HG02973 (cell line): ENCODE data around the gene FBXW2.

Experiments used
- ATAC-seq: cut with Tn5 transposase; IDR thresholded peaks from one replicate; pipeline ENCODE4 v1.9.1; 2021; ENCODE audit warnings: moderate library complexity; ENCODE audit not compliant: unreplicated experiment

Gene FBXW2

DNA sequence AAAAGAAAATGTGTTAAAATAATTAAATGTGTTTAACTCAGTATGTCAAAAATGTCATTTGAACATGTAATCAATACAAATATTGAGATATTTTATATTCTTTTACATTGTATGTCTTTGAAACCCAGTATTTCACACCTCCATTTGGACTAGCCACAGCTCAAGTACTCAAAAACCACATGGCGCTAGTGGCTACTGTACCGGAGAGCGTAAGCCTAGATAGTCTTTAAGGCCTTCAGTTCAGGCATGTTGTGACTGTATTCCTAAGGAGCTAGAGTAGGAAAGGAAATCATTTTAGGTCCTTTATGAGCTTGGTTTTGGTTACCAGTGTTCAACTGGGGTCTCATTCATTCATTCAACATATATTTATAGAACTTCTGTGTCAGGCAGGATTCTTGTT lies 12.8 kb downstream of the FBXW2 start:
- ATAC-seq: no peak

GRCh38 chr9:120779227-120779626 lies 14.0 kb downstream of the FBXW2 start:
- no peak for ATAC-seq

DNA sequence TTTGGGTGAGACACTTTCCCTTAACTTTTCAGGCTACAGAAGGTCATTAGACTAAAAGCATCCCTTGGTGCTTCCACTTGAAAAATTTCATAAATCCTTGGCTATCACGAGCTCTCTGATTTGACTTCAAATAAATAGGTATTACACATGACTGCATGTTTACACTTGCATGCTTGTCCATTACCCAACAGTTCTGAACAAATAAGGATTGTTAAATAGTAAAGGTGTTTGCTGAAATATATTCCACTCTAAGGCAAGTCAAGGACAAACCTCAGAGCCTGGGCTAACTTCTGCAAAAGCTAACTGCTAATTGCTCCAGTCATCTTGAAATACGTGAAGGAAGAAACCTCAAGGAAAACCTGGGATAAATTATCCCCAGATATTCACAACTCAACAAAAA lies 14.5 kb downstream of the FBXW2 start:
- ATAC-seq: no peak

- no peak for ATAC-seq
These were observed 16.0 kb downstream of the FBXW2 start for GRCh38 chr9:120777229-120777628.

- no peak for ATAC-seq
These were observed 16.4 kb downstream of the FBXW2 start for GRCh38 chr9:120776788-120777187.

DNA sequence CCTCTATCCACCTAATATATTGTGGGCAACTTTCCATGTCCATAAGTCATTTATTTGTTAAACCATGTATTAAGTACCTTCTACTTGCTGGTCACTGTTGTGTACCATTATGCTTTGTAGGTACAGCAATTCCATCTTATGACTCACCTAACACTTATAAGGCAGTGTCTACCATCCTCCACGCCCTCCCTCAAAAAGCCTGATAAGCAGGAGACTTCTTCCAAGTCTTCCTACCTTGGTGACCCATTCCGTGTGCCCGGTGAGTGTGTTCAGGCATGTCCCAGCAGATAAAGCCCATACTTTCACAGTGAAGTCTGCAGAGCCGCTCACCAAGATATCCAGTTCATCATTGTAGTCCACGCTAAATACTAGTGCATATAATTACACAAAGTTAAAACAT lies 17.4 kb downstream of the FBXW2 start:
- no peak for ATAC-seq

DNA sequence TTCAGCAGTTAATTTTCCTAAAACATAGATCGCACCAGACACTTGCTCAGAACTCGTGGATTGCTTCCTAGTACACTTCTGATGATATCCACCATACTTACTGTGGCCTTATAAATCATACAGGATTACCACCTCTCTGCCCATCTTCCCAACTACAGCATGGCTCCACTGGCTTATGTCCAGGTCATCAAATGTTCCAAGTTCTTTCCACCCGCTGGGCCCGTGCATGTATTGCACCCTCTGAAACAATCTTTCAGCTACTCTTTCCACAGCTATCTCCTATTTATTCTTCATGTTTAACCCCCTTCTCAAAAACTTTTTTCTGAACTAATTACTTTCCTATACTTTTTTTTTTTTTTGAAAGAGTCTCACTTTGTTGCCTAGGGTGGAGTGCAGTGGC lies 18.5 kb downstream of the FBXW2 start:
- no peak for ATAC-seq

- ATAC-seq: no peak
These were observed 20.0 kb downstream of the FBXW2 start for GRCh38 chr9:120773256-120773655.

- ATAC-seq: no peak
These were observed 22.3 kb downstream of the FBXW2 start for GRCh38 chr9:120770931-120771330.

DNA sequence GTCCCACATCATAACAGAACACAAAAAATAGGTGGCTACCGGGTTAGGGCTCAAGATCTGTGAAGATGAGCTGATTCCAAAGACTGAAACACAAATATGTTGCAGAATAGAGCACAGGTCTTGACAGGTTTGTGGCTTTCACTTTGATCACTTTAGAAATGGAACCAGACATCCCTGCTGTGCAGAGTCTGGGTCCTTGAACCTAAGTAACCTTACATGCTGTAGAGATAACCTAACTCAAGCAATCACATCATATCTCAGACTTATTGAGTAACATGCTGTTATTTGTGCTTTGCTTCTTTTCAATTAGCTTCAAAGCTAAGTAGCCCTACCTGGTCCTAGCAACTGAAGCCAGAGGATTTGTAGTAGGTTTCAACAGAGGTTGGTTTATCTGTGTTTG lies 24.3 kb downstream of the FBXW2 start:
- ATAC-seq: no peak

DNA sequence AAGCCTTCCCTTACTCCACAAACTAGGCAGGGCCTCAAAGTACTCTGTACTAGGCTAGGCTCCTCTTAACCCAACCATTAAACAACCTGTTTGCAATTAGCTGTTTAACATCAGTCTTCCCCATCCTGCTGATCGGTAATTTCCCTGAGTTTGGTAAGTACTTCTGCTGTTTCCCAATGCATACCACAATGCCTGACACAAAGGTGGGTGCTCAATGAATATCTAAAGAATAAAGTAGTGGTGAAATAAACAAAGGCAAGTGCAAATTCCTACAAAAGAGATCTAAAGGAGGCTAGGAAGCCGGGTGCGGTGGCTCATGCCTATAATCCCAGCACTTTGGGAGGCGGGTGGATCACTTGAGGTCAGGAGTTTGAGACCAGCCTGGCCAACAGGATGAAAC lies 25.0 kb downstream of the FBXW2 start:
- ATAC-seq: no peak

GRCh38 chr9:120767451-120767850 lies 25.8 kb downstream of the FBXW2 start:
- ATAC-seq: no peak

GRCh38 chr9:120765910-120766425 lies 27.2 kb downstream of the FBXW2 start:
- ATAC-seq: no peak

GRCh38 chr9:120764476-120764875 lies 28.7 kb downstream of the FBXW2 start:
- no peak for ATAC-seq

DNA sequence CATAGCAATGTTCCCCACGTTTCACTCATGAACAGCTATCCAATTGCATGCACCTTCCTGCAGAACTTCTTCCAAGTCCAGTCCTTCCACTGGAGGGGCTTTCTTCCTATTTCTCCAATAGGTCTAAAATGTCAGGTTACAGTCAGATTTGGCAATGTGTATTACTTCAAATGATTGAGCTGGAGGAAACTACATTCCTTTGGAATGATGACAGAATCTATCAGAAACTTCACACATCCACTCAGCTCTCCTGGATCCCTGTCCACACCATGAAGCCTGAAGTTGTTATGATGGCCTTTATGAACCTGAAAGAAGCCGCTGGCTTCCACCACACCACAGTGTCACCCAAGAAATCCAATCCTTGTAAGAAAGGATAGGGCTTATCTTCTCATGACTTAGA lies 32.2 kb downstream of the FBXW2 start:
- ATAC-seq: no peak

DNA sequence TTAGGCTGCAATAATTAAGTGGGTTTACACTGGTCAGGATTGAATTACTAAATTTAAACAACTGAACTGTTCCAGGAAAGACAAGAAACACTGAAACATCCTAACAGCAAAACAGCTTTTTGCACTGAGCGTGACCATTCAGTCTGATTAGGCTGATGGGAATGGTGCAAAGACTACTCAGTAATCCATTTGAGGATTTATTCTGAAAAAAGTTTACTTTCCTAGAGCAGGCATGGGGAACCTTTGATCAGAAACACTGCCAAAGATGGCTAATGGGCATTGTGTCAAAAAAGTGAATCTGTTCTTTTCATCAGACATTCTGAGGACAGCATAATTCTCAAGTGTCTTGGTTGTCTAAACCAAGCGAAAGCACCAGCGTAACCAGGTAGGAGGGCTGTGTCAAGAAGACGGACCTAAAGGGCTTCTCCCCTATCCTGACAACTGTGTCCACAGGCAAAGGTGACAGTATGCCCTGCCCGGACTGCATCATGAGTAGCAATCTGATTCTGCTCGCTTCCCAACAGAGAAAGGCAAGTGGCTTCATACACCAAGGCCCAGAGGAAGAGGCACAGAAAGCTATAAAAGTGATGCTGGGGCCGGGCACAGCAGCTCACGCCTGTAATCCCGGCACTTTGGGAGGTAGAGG lies 33.3 kb downstream of the FBXW2 start:
- no peak for ATAC-seq

- ATAC-seq: no peak
These were observed 34.7 kb downstream of the FBXW2 start for GRCh38 chr9:120758544-120758943.

- no peak for ATAC-seq
These were observed 35.9 kb downstream of the FBXW2 start for GRCh38 chr9:120757026-120757913.

GRCh38 chr9:120756531-120756930 lies 36.7 kb downstream of the FBXW2 start:
- ATAC-seq: no peak

GRCh38 chr9:120755810-120756434 lies 37.3 kb downstream of the FBXW2 start:
- no peak for ATAC-seq

GRCh38 chr9:120755044-120755443 lies 38.2 kb downstream of the FBXW2 start:
- no peak for ATAC-seq

GRCh38 chr9:120750421-120750820 lies 42.8 kb downstream of the FBXW2 start:
- no peak for ATAC-seq
